Activated CD4-positive, alpha-beta memory T cell treated with anti-CD3 and anti-CD28 coated beads for 36 hours (primary cell): ENCODE results near the gene ACKR2. TPM values are rescaled to one million over a fixed set of nuclear protein-coding genes. Genes with fewer than 3 reads are reported as not detected.

Source experiments
- CTCF ChIA-PET: fragments of 350-600 bp; sonication (Branson Sonifier 250); formaldehyde crosslinking; loops from one replicate; lab custom pipeline; 2021; ENCODE audit warnings: antibody characterized with exemption, inconsistent platforms; lab: Charles Lee
- POLR2A ChIA-PET: fragments of 350-600 bp; sonication (Branson Sonifier 250); formaldehyde crosslinking; loops from one replicate; lab custom pipeline; 2021; ENCODE audit warnings: antibody characterized with exemption; lab: Charles Lee
- DNase-seq: peaks from one replicate; pipeline ENCODE4 v3.0.0-alpha.2; 2020
- H3K27ac Mint-ChIP-seq: one replicate; pipeline ENCODE4 v1.8.0; 2021; ENCODE audit warnings: mixed read lengths
- H3K27me3 Mint-ChIP-seq: one replicate; pipeline ENCODE4 v1.8.0; 2021; ENCODE audit warnings: mixed read lengths
- H3K36me3 Mint-ChIP-seq: one replicate; pipeline ENCODE4 v1.8.0; 2021; ENCODE audit warnings: mixed read lengths
- H3K4me1 Mint-ChIP-seq: one replicate; pipeline ENCODE4 v1.8.0; 2021; ENCODE audit warnings: low read depth, mixed read lengths
- H3K4me3 Mint-ChIP-seq: one replicate; pipeline ENCODE4 v1.8.0; 2021; ENCODE audit warnings: mild to moderate bottlenecking, mixed read lengths
- H3K9me3 Mint-ChIP-seq: one replicate; pipeline ENCODE4 v1.8.0; 2021; ENCODE audit warnings: mixed read lengths
- intact Hi-C: fragments of 100-400 bp; cut with micrococcal nuclease; formaldehyde crosslinking; loops from one replicate; pipeline ENCODE4 v1.15.1; 2023
- total RNA-seq, 2 experiments: library from RNA; stranded (reverse); gene quantifications; one replicate each; pipeline ENCODE4 v1.2.3, GENCODE V29; 2021

The ACKR2 gene, protein sequence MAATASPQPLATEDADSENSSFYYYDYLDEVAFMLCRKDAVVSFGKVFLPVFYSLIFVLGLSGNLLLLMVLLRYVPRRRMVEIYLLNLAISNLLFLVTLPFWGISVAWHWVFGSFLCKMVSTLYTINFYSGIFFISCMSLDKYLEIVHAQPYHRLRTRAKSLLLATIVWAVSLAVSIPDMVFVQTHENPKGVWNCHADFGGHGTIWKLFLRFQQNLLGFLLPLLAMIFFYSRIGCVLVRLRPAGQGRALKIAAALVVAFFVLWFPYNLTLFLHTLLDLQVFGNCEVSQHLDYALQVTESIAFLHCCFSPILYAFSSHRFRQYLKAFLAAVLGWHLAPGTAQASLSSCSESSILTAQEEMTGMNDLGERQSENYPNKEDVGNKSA
- under 1 TPM; 0.44 to 0.74 TPM for total RNA-seq

GRCh38 chr3:42809202-42809601 lies at the start of gene ACKR2:
Gene ACKR2 (plus strand): TSS chr3:42809445. CDS start chr3:42864503, 55,058 bp downstream.
- Mint-ChIP-seq H3K4me1 (peaks cover 3% of the 10 kb centered on the region), H3K36me3 (no peaks in the 10 kb centered on the region), H3K9me3 (no peaks in the 10 kb centered on the region), H3K4me3 (no peak within 1 kb of the TSS), H3K27me3 (peaks cover 7% of the 10 kb centered on the region), H3K27ac (no peak within 1 kb of the TSS)
- ChIA-PET POLR2A (no interaction called here), CTCF (no interaction called here)
- DNase-seq: no peak
- intact Hi-C loops: no loop called here

- no peaks in the 10 kb centered on the region for H3K27me3 Mint-ChIP-seq
- no peaks in the 10 kb centered on the region for H3K9me3 Mint-ChIP-seq
- intact Hi-C loops: no loop called here
- H3K36me3 Mint-ChIP-seq: no peaks in the 10 kb centered on the region
- no peak for DNase-seq
- H3K4me1 Mint-ChIP-seq: no peaks in the 10 kb centered on the region
- ChIA-PET CTCF (interaction anchor here (2.4 kb wide), 1 partner anchor 18 kb away, joined by 8 read pairs; no protein-coding TSS in a partner anchor), POLR2A (no interaction called here)
- no peak overlapping the region for H3K27ac Mint-ChIP-seq
- no peak overlapping the region for H3K4me3 Mint-ChIP-seq
Measured at GRCh38 chr3:42762046-42762724, 47.1 kb upstream of the ACKR2 start.

GRCh38 chr3:42763021-42763420 lies 46.2 kb upstream of the ACKR2 start:
- H3K4me1 Mint-ChIP-seq: no peaks in the 10 kb centered on the region
- intact Hi-C loops: no loop called here
- H3K27ac Mint-ChIP-seq: no peak overlapping the region
- H3K4me3 Mint-ChIP-seq: no peak overlapping the region
- no peak for DNase-seq
- H3K36me3 Mint-ChIP-seq: no peaks in the 10 kb centered on the region
- CTCF ChIA-PET: interaction anchor here (2.4 kb wide), 1 partner anchor 18 kb away, joined by 8 read pairs; no protein-coding TSS in a partner anchor
- POLR2A ChIA-PET: no interaction called here
- no peaks in the 10 kb centered on the region for H3K9me3 Mint-ChIP-seq
- no peaks in the 10 kb centered on the region for H3K27me3 Mint-ChIP-seq

DNA sequence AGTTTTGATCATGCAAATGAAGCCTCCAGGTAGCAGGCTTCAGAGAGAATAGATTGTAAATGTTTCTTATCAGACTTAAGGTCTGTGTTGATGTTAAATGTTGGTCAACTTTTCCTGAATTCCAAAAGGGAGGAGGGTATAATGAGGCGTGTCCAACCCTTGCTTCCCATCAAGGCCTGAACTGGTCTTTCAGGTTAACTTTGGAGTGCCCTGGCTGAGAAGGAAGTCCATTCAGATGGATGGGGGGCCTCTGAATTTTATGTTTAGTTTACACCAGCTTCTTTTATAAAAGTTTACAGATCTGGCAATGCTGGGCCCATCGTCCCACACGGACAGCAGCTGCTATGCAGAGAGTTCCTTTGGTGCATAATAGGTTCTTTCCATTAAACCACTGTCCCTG lies 45.1 kb upstream of the ACKR2 start:
- no peak overlapping the region for H3K4me3 Mint-ChIP-seq
- H3K27me3 Mint-ChIP-seq: no peaks in the 10 kb centered on the region
- no peaks in the 10 kb centered on the region for H3K9me3 Mint-ChIP-seq
- no peaks in the 10 kb centered on the region for H3K36me3 Mint-ChIP-seq
- ChIA-PET CTCF (no interaction called here), POLR2A (no interaction called here)
- H3K27ac Mint-ChIP-seq: no peak overlapping the region
- no peaks in the 10 kb centered on the region for H3K4me1 Mint-ChIP-seq
- intact Hi-C loops: no loop called here
- DNase-seq: no peak

- intact Hi-C loops: no loop called here
- Mint-ChIP-seq H3K27ac (no peak overlapping the region), H3K36me3 (no peaks in the 10 kb centered on the region), H3K4me3 (no peak overlapping the region), H3K9me3 (no peaks in the 10 kb centered on the region), H3K27me3 (no peaks in the 10 kb centered on the region), H3K4me1 (no peaks in the 10 kb centered on the region)
- ChIA-PET POLR2A (interaction anchor here (1.7 kb wide), 1 partner anchor 10 kb away, joined by 3 read pairs; no protein-coding TSS in a partner anchor), CTCF (interaction anchor here (0.9 kb wide), 1 partner anchor 15 kb away, joined by 3 read pairs; no protein-coding TSS in a partner anchor)
- DNase-seq: no peak
Measured at GRCh38 chr3:42764561-42765295, 44.5 kb upstream of the ACKR2 start.

- H3K36me3 Mint-ChIP-seq: no peaks in the 10 kb centered on the region
- ChIA-PET CTCF (interaction anchor here (1.1 kb wide), 1 partner anchor 62 kb away, joined by 4 read pairs; no protein-coding TSS in a partner anchor), POLR2A (no interaction called here)
- intact Hi-C loops: no loop called here
- DNase-seq: no peak
- no peaks in the 10 kb centered on the region for H3K27me3 Mint-ChIP-seq
- peaks cover 10% of the 10 kb centered on the region for H3K4me1 Mint-ChIP-seq
- no peak overlapping the region for H3K4me3 Mint-ChIP-seq
- H3K9me3 Mint-ChIP-seq: no peaks in the 10 kb centered on the region
- H3K27ac Mint-ChIP-seq: no peak overlapping the region
Measured at GRCh38 chr3:42769477-42770131, 39.6 kb upstream of the ACKR2 start.

GRCh38 chr3:42771271-42771670 lies 38.0 kb upstream of the ACKR2 start:
- Mint-ChIP-seq H3K27me3 (no peaks in the 10 kb centered on the region), H3K4me1 (peaks cover 10% of the 10 kb centered on the region), H3K27ac (no peak overlapping the region), H3K4me3 (no peak overlapping the region), H3K36me3 (no peaks in the 10 kb centered on the region), H3K9me3 (no peaks in the 10 kb centered on the region)
- ChIA-PET POLR2A (no interaction called here), CTCF (no interaction called here)
- intact Hi-C loops: no loop called here
- DNase-seq: no peak

- Mint-ChIP-seq H3K27ac (peak within 1 kb of the TSS; percentile 56), H3K4me3 (peak within 1 kb of the TSS; percentile 84), H3K4me1 (peaks cover 10% of the 10 kb centered on the region), H3K9me3 (no peaks in the 10 kb centered on the region), H3K36me3 (no peaks in the 10 kb centered on the region), H3K27me3 (no peaks in the 10 kb centered on the region)
- intact Hi-C loops: loop anchor here (1.0 to 2.0 kb wide), 3 partner anchors 31 to 172 kb away; partner anchors contain the start of genes HIGD1A and NKTR
- POLR2A ChIA-PET: no interaction called here
- CTCF ChIA-PET: no interaction called here
- DNase-seq: peak; percentile 96
Measured at GRCh38 chr3:42772670-42773408, 36.4 kb upstream of the ACKR2 start, which contains the start of gene CCDC13. Gene CCDC13 (minus strand): TSS chr3:42773253. CDS start chr3:42758345, 14,908 bp downstream.

DNA sequence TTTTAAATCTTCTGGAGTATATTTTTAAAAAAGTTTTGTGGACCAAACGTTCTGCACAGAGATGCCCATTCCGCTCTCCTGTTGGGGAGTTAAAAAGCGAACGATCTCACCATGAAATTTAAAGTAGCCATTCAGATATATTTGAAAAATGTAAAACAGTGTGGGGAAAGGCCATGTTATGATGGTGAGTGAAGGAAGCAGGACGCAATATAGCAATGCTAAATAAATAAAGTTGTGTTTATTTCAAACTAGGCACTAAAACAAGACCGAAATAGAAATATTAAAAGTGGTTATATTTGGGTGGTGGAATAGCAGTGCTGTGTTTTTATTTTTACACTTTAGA lies 35.9 kb upstream of the ACKR2 start:
- Mint-ChIP-seq H3K36me3 (no peaks in the 10 kb centered on the region), H3K27ac (peak overlapping the region; percentile 56), H3K4me3 (peak overlapping the region; percentile 84), H3K9me3 (no peaks in the 10 kb centered on the region), H3K27me3 (no peaks in the 10 kb centered on the region), H3K4me1 (peaks cover 10% of the 10 kb centered on the region)
- intact Hi-C loops: loop anchor here (1.0 to 2.0 kb wide), 3 partner anchors 31 to 173 kb away; partner anchors contain the start of genes HIGD1A and NKTR
- POLR2A ChIA-PET: no interaction called here
- CTCF ChIA-PET: no interaction called here
- DNase-seq: no peak

- ChIA-PET CTCF (interaction anchor here (0.7 to 2.3 kb wide), 6 partner anchors 11 to 531 kb away, joined by 3 to 17 read pairs (median 6); no protein-coding TSS in a partner anchor), POLR2A (interaction anchor here (1.1 kb wide), 1 partner anchor 26 kb away, joined by 3 read pairs; the partner anchor contains the start of gene HIGD1A)
- Mint-ChIP-seq H3K4me1 (no peaks in the 10 kb centered on the region), H3K27ac (no peak overlapping the region), H3K27me3 (no peaks in the 10 kb centered on the region), H3K36me3 (peaks cover 5% of the 10 kb centered on the region), H3K4me3 (no peak overlapping the region), H3K9me3 (no peaks in the 10 kb centered on the region)
- intact Hi-C loops: no loop called here
- DNase-seq: no peak
Measured at GRCh38 chr3:42778644-42779043, 30.6 kb upstream of the ACKR2 start.

DNA sequence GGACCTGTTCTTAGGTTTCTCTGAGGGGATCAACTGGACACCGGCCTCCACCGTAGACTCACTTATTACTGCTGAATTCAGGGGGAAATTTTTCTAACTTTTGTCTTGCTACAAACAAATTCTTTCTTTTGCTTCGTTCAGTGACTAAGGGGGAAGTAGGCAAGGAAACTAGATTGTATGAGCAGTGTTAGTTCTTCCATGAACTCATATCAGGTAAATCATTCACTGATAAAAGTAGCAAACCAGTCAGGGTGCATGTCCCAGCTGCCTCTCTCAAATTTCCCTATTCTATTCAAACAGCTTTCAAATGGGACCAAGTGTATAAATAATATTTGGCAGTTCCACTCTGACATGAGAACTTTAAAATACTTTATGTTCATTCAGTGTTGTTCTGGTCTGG lies 28.8 kb upstream of the ACKR2 start:
- POLR2A ChIA-PET: no interaction called here
- no peak overlapping the region for H3K27ac Mint-ChIP-seq

More for the DNA sequence above, 28.8 kb upstream of the ACKR2 start:
- H3K36me3 Mint-ChIP-seq: peaks cover 5% of the 10 kb centered on the region
- CTCF ChIA-PET: interaction anchor here (0.5 to 2.3 kb wide), 14 partner anchors 15 to 201 kb away, joined by 3 to 17 read pairs (median 4); partner anchors contain the start of gene HIGD1A
- no peaks in the 10 kb centered on the region for H3K4me1 Mint-ChIP-seq
- H3K27me3 Mint-ChIP-seq: no peaks in the 10 kb centered on the region
- no peaks in the 10 kb centered on the region for H3K9me3 Mint-ChIP-seq
- intact Hi-C loops: loop anchor here (1.0 to 2.0 kb wide), 2 partner anchors 51 to 58 kb away; no protein-coding TSS in a partner anchor
- H3K4me3 Mint-ChIP-seq: no peak overlapping the region
- no peak for DNase-seq
